Parathyroid adenoma (tissue), 2 donors: ENCODE measurements around the gene HOXA3.

Experiments used
- H2AFZ ChIP-seq: fragments of 300-600 bp; sonication (generic); one replicate; pipeline ENCODE4 v1.7.0; 2017; ENCODE audit warnings: antibody characterized with exemption, mild to moderate bottlenecking
- H3K27ac ChIP-seq: fragments of 300-600 bp; sonication (generic); one replicate; pipeline ENCODE4 v1.7.0; 2017
- H3K27me3 ChIP-seq: fragments of 300-600 bp; sonication (generic); one replicate; pipeline ENCODE4 v1.7.0; 2017; ENCODE audit warnings: low read length; ENCODE audit not compliant: control insufficient read depth, insufficient read depth
- H3K36me3 ChIP-seq: fragments of 300-600 bp; sonication (generic); one replicate; pipeline ENCODE4 v1.7.0; 2017; ENCODE audit warnings: low read length; ENCODE audit not compliant: control insufficient read depth, insufficient read depth
- H3K4me1 ChIP-seq: fragments of 300-600 bp; sonication (generic); one replicate; pipeline ENCODE4 v1.7.0; 2017; ENCODE audit warnings: control low read depth
- H3K4me2 ChIP-seq: fragments of 300-600 bp; sonication (generic); one replicate; pipeline ENCODE4 v1.7.0; 2017; ENCODE audit warnings: low read length
- H3K4me3 ChIP-seq: fragments of 300-600 bp; sonication (generic); one replicate; pipeline ENCODE4 v1.7.0; 2017; ENCODE audit warnings: low read depth, low read length
- H3K79me2 ChIP-seq: fragments of 300-600 bp; sonication (generic); one replicate; pipeline ENCODE4 v1.7.0; 2017; ENCODE audit warnings: control low read depth
- H3K9ac ChIP-seq: fragments of 300-600 bp; sonication (generic); one replicate; pipeline ENCODE4 v1.7.0; 2017; ENCODE audit warnings: mild to moderate bottlenecking
- H3K9me3 ChIP-seq: fragments of 300-600 bp; sonication (generic); one replicate; pipeline ENCODE4 v1.7.0; 2017; ENCODE audit warnings: low read length; ENCODE audit not compliant: control insufficient read depth
- CTCF ChIP-seq: fragments of 300-600 bp; sonication (generic); IDR thresholded peaks from one replicate; pipeline ENCODE4 v1.7.0; 2017; ENCODE audit warnings: antibody characterized with exemption, mild to moderate bottlenecking
- donor health status: primary hyperparathyroidism.

Gene HOXA3

GRCh38 chr7:27068259-27068658 is 84.1 kb downstream of the HOXA3 start:
- H3K4me2 ChIP-seq = no peak overlapping the region
- no peaks in the 10 kb centered on the region for H3K27me3 ChIP-seq
- no peaks in the 10 kb centered on the region for H3K4me1 ChIP-seq
- H3K9ac ChIP-seq = no peak overlapping the region
- no peak overlapping the region for H3K27ac ChIP-seq
- H2AFZ ChIP-seq = no peak overlapping the region
- no peaks in the 10 kb centered on the region for H3K36me3 ChIP-seq
- no peak overlapping the region for H3K4me3 ChIP-seq
- no peaks in the 10 kb centered on the region for H3K9me3 ChIP-seq
- H3K79me2 ChIP-seq = no peaks in the 10 kb centered on the region
- no peak for TF ChIP-seq CTCF

GRCh38 chr7:27066148-27066547 is 86.2 kb downstream of the HOXA3 start:
- Histone ChIP-seq H3K27ac (no peak overlapping the region), H3K4me1 (no peaks in the 10 kb centered on the region), H2AFZ (no peak overlapping the region), H3K4me3 (no peak overlapping the region), H3K27me3 (no peaks in the 10 kb centered on the region), H3K9ac (no peak overlapping the region), H3K79me2 (no peaks in the 10 kb centered on the region), H3K9me3 (no peaks in the 10 kb centered on the region), H3K36me3 (no peaks in the 10 kb centered on the region), H3K4me2 (no peak overlapping the region)
- no peak for TF ChIP-seq CTCF

GRCh38 chr7:27065709-27066108 is 86.7 kb downstream of the HOXA3 start:
- Histone ChIP-seq H3K27ac (no peak overlapping the region), H3K27me3 (no peaks in the 10 kb centered on the region)

GRCh38 chr7:27064661-27065060 is 87.7 kb downstream of the HOXA3 start:
- Histone ChIP-seq H3K4me1 (no peaks in the 10 kb centered on the region), H3K4me3 (no peak overlapping the region), H3K27me3 (no peaks in the 10 kb centered on the region), H3K4me2 (no peak overlapping the region), H2AFZ (no peak overlapping the region), H3K36me3 (no peaks in the 10 kb centered on the region), H3K27ac (no peak overlapping the region), H3K9me3 (no peaks in the 10 kb centered on the region), H3K79me2 (no peaks in the 10 kb centered on the region), H3K9ac (no peak overlapping the region)
- TF ChIP-seq CTCF = no peak

More at GRCh38 chr7:27065709-27066108, 86.7 kb downstream of the HOXA3 start:
- no peak overlapping the region for H3K4me2 ChIP-seq
- H3K9me3 ChIP-seq = no peaks in the 10 kb centered on the region
- no peak overlapping the region for H3K9ac ChIP-seq
- H3K4me3 ChIP-seq = no peak overlapping the region
- H3K4me1 ChIP-seq = no peaks in the 10 kb centered on the region
- no peaks in the 10 kb centered on the region for H3K36me3 ChIP-seq
- H3K79me2 ChIP-seq = no peaks in the 10 kb centered on the region
- H2AFZ ChIP-seq = no peak overlapping the region
- TF ChIP-seq CTCF = no peak

- Histone ChIP-seq H3K36me3 (no peaks in the 10 kb centered on the region), H3K27ac (no peak overlapping the region), H3K4me1 (no peaks in the 10 kb centered on the region), H3K9ac (no peak overlapping the region), H3K9me3 (no peaks in the 10 kb centered on the region), H2AFZ (no peak overlapping the region), H3K27me3 (no peaks in the 10 kb centered on the region), H3K4me2 (no peak overlapping the region), H3K4me3 (no peak overlapping the region), H3K79me2 (no peaks in the 10 kb centered on the region)
- TF ChIP-seq CTCF = no peak
Measured at GRCh38 chr7:27064159-27064558, 88.2 kb downstream of the HOXA3 start.
